Eye (tissue), 1 donor: Measurements from ENCODE around the gene IL1F10.

Source experiments
- DNase-seq: peaks from one replicate; pipeline ENCODE4 v3.0.0-alpha.2; 2015

Gene IL1F10

GRCh38 chr2:113067681-113068080, at the start of gene IL1F10:
TSS of gene IL1F10 (plus strand) at chr2:113067970. CDS start at chr2:113072739, 4,769 bp downstream.
- no peak for DNase-seq

GRCh38 chr2:113018509-113018908, 49.3 kb upstream of the IL1F10 start:
- no peak for DNase-seq

GRCh38 chr2:113021312-113021711, 46.5 kb upstream of the IL1F10 start:
- no peak for DNase-seq

- no peak for DNase-seq
Measured at GRCh38 chr2:113024764-113025163, 43.0 kb upstream of the IL1F10 start.

- DNase-seq = no peak
Measured at GRCh38 chr2:113025737-113026136, 42.0 kb upstream of the IL1F10 start.

GRCh38 chr2:113027691-113028090, 40.1 kb upstream of the IL1F10 start:
- DNase-seq = no peak

GRCh38 chr2:113028112-113028511, 39.7 kb upstream of the IL1F10 start:
- no peak for DNase-seq

GRCh38 chr2:113032737-113033136, 35.0 kb upstream of the IL1F10 start:
- no peak for DNase-seq

- no peak for DNase-seq
Measured at GRCh38 chr2:113034016-113034415, 33.8 kb upstream of the IL1F10 start.

- DNase-seq = no peak
Measured at GRCh38 chr2:113036763-113037162, 31.0 kb upstream of the IL1F10 start.

- no peak for DNase-seq
Measured at GRCh38 chr2:113038291-113038690, 29.5 kb upstream of the IL1F10 start.

- DNase-seq = no peak
Measured at GRCh38 chr2:113039158-113039557, 28.6 kb upstream of the IL1F10 start.

- no peak for DNase-seq
Measured at GRCh38 chr2:113039719-113040118, 28.1 kb upstream of the IL1F10 start.

GRCh38 chr2:113041871-113042270, 25.9 kb upstream of the IL1F10 start:
- DNase-seq = no peak

GRCh38 chr2:113046465-113046864, 21.3 kb upstream of the IL1F10 start:
- no peak for DNase-seq

- DNase-seq = no peak
Measured at GRCh38 chr2:113050921-113051895, 16.6 kb upstream of the IL1F10 start.

- no peak for DNase-seq
Measured at GRCh38 chr2:113052396-113052917, 15.3 kb upstream of the IL1F10 start, which contains the start of gene IL36B. TSS of gene IL36B (minus strand) at chr2:113052867.

- no peak for DNase-seq
Measured at GRCh38 chr2:113053666-113054065, 14.1 kb upstream of the IL1F10 start.

GRCh38 chr2:113054066-113054465, 13.7 kb upstream of the IL1F10 start:
- no peak for DNase-seq

- DNase-seq = no peak
Measured at GRCh38 chr2:113056521-113056920, 11.2 kb upstream of the IL1F10 start.

- no peak for DNase-seq
Measured at GRCh38 chr2:113057117-113057516, 10.7 kb upstream of the IL1F10 start.

GRCh38 chr2:113058411-113058994, 9.3 kb upstream of the IL1F10 start:
- DNase-seq = peak; percentile 35

- DNase-seq = no peak
Measured at GRCh38 chr2:113058998-113059960, 8.5 kb upstream of the IL1F10 start, which contains the start of gene IL36RN. TSS of gene IL36RN (plus strand) at chr2:113059198. CDS start at chr2:113059439, 241 bp downstream.
